GM18861 (cell line): ENCODE data around the gene DLG2.
"Not testable (repeated sequence)": the region's sequence is repeated elsewhere in the genome, so short reads cannot be mapped to it uniquely, and the experiment has no call there.

Experiments used
- ATAC-seq: cut with Tn5 transposase; IDR thresholded peaks from one replicate; pipeline ENCODE4 v1.9.1; 2021; ENCODE audit not compliant: unreplicated experiment

The DLG2 gene

DNA sequence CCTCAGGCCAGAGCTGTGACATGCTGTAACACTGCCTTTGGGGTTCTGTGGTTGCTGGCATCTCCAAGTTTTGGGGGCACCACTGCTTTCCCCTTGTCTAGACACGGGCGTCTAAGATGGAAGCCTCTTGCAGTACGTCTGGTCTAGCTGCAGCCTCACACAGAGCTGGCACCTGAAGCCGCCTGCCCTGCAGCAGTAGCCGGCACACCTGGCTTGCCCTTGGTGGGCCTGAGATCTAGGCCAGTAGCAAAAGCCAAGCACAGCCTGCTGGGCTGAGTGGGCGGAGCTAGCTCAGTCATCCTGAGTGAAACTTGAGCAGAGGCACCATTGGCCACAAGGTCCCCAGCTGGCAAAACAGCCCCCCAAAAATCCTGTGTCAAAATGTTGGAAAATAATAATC lies 154.2 kb downstream of the DLG2 start:
- ATAC-seq = no peak

DNA sequence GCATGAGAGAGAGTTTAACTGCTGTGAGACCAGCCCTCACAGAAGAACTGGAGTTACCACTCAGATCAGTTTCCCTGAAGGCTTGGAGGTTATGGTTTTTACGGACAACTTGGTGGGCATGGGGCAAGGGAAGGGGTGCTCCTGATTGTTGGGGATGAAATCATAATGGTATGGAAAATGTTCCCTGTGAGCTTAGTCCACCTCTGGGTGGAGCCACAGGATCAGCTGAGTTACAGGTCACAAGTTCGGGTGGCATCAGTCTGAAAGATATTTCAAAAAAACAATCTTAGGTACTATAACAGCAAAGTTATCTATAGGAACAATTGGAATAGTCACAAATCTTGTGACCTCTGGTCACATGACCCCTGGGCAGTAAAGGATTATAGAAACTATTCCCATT lies 162.9 kb downstream of the DLG2 start:
- ATAC-seq = no peak

DNA sequence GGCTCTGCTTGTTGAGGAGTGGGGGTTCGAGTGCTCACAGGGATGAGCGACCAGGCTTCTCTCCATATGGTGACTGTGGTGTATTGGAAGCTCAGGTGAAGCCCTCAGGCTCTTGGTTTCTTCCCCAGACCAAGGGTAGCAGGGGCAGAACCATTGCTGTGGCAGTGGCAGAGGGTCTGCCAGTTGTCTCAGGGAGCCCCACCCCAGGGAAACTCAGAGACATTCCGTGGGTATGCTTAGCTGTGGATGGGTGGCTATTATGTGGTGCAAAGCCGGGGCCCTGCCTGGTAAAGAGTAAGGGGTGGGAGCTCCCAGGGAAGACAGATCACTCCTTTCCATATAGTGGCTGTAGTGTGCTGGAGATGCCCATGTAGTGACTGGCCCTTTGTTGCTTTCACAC lies 167.8 kb downstream of the DLG2 start:
- no peak for ATAC-seq

DNA sequence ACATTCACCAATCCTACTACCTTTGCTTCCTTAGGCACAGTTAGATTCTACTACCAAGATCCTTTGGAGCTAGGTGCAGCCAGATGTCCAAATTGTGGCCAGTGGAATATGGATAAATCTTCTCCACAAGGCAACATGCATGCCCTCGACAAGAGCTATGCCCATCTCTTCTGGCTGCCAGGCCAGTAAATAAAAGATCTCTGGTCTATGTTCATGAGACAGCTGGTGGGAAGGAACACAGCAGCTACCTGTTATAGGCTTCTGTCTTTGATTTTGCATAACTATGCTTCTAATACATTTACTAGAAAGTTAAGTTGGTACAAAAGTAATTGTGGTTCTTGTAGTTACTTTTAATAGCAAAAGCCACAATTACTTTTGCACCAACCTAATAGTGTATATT lies 182.7 kb downstream of the DLG2 start:
- ATAC-seq = no peak

DNA sequence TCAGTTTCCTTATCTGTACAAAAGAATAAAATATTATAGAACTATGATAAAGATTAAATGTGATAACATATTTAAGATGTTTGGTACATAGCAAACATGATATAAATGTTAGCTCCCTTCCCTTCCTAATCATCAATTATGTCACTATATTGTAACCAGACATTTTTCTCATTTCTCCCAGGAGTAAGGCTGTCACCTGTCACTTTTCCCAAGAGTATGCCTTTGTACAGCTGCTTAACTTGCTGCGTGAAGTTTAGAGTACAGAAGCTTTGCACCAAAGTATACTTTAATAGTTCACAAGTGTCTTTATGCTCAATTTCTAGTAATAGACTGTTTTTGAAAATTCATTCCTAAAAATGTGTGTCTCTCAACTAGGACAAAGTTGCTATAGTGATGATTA lies 186.9 kb downstream of the DLG2 start:
- ATAC-seq = no peak

DNA sequence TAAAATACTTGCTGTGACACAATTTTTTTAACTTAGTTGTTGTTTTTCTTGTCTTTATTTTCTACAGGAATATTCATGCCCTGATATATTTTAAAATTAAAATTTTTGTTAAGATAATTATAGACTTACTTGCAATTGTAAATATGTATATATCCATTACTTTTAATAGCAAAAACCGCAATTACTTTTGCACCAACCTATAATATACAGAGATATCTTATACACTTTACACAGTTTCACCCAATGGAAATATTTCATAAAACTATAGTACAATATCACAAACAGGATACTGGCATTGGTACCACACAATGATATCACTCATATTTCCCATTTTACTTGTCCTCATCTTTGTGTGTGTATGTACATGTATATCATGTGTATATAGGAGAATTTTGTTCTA lies 188.8 kb downstream of the DLG2 start:
- no peak for ATAC-seq

DNA sequence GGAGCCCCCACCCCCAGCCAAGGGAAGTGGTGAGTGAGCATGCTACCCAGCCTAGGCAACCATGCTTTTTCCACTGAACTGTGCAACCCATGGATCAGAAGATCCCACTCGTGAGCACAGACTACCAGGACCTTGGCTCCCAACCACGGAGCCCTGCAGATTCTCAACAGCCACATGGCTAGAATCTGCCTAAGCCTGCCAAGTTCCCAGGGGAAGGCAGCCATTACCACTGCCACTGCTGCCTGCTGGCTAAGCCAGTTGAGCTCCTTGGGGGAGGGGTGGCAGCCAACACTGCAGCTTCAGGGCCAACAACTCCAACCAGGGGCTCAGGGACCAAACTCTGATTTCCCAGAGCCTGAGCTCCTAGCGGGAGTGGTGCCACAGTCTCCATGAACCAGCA lies 195.8 kb downstream of the DLG2 start:
- no peak for ATAC-seq

DNA sequence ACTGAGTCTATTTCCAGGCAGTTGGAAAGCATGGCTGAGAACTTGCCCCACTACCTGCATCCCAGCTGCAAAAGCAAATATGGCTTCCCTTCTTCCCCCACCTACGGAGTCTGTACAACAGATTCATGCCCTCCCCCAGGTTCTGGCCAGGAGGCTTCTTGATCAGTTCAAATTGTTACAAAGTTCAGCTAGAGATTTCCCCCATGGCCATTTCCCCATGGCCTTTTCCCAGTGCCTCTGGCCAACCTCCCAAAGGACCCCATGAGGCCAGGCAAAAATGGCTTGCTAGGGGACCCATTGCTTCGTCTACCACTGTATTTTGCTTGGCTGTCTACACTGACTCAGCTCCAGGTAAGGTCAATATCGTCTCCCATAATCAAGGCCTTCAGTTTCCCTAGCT lies 203.3 kb downstream of the DLG2 start:
- ATAC-seq = no peak

DNA sequence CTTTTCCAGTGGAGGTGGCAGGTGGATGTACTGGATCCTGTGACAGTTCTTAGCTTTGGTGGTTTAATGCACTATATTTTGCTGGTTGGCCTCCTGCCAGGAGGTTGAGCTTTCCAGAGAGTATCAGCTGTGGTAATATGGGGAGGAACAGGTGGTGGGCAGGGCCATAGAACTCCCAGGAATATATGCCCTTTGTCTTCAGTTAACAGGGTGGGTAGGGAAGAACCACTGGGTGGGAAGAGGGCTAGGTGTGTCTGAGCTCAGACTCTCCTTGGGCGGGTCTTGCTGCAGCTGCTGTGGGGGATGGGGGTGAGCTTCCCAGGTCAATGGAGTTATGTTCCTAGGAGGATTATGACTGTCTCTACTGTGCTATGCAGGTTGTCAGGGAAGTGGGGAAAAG lies 203.8 kb downstream of the DLG2 start:
- ATAC-seq = no peak

DNA sequence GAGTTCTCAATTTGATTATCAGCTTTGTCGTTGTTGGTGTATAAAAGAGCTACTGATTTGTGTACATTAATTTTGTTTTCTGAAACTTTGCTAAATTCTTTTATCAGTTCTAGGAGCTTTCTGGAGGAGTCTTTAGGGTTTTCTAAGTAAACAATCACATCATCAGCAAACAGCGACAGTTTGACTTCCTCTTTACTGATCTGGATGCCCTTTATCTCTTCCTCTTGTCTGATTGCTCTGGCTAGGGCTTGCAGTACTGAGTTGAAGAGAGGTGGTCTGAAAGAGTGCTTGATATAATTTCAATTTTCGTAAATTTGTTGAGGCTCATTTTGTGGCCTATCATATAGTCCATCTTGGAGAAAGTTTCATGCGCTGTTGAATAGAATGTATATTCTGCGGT lies 213.0 kb downstream of the DLG2 start:
- no peak for ATAC-seq

DNA sequence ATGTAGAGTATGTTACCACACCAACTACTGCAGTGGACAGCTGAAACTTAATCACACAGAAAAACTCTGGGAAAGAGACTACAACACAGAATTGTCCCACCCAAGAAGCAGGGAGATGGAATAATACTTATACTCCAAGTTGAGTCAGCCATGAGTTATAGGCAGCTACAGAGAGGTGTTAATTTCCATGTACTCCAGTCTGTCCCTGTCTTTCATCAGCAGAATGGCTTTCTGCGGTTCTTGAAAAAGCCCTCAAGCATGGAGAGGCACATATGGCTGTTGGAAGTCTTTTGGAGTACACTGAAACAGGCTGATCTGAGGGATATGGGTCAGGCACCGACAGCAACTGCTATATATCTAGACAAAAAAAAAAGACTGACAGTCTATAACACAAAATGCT lies 219.5 kb downstream of the DLG2 start:
- no peak for ATAC-seq

DNA sequence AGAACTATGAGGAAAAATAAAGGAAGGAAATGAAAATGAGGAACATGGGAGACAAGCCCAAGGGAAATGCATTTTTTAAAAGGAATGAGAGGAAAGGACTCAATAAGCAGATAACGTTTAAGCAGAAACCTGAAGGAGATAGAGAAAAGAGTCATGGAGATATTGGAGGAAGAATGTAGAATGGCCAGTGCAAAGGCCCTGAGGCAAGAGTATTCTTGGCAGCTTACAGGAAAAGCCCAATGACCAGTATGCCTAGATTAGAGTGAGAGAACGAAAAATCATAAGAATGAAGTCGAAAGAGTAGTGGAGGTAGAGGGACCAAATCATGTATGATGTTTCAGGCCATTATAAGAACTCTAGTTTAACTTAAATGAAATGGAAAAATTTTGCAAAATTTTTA lies 220.3 kb downstream of the DLG2 start:
- ATAC-seq = no peak

DNA sequence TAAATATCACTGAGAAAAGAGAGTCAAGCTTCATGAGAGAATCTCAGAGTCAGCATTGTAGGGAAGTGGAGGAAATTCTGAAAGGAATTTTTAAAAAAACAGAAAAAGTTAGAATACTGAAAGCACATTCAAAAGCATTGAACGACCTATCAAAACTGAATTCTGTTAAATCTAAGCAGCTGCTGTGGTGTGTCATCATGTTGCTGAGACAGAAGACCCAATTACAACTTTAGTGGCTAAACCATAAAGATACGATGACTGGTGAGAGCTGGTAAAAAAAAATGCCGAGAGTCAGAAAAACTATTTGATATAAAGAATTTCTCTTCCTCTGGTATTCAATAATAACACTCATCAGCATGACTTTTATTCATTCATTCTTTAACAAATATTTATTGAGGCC lies 220.8 kb downstream of the DLG2 start:
- no peak for ATAC-seq

DNA sequence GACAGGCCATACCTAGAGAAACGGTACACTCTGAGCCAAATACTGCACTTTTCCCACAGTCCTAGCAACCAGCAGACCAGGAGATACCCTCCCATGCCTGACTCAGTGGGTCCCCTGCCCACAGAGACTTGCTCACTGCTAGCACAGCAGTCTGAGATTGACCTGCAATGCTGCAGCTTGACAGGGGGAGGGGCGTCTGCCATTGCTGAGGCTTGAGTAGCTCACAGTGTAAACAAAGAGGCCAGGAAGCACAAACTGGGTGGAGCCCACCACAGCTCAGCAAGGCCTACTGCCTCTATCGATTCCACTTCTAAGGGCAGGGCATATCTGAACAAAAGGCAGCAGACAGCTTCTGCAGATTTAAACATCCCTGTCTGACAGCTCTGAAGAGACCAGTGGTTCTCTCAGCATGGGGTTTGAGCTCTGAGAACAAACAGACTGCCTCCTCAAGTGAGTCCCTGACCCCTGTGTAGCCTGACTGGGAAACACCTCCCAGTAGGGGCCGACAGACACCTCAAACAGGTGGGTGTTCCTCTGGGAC lies 231.6 kb downstream of the DLG2 start:
- ATAC-seq = not testable (repeated sequence)

DNA sequence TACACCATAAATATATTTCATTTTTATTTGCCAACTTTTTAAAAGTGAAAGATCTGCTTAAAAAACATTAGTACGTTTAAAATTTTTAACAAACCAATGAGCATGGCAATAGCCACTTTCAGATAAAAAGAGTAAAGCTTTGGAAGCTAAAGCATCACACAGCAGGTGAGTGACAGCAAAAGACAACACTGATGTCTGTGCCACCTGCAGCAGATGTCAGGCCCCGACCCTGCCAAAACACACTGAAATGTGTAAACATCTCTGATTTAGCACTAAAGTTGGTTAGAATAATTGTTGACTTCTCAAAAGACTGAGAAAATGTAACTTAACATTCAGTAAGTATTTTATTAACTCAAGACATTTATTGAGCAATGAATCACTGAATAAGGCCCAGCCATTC lies 232.9 kb downstream of the DLG2 start:
- ATAC-seq = no peak

DNA sequence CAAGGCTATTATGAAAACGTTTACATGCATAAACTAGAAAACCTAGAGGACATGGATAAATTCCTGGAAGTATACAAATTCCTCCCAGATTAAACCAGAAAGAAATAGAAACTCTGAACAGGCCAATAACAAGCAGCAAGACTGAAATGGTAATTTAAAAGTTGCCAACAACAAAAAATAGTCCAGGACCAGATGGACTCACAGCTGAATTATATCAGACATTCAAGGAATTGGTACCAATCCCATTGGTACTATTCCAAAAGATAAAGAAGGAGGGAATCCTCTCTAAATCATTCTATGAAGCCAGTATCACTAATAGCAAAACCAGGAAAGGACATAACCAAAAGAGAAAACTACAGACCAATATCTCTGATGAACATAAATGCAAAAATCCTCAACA lies 236.0 kb downstream of the DLG2 start:
- no peak for ATAC-seq

DNA sequence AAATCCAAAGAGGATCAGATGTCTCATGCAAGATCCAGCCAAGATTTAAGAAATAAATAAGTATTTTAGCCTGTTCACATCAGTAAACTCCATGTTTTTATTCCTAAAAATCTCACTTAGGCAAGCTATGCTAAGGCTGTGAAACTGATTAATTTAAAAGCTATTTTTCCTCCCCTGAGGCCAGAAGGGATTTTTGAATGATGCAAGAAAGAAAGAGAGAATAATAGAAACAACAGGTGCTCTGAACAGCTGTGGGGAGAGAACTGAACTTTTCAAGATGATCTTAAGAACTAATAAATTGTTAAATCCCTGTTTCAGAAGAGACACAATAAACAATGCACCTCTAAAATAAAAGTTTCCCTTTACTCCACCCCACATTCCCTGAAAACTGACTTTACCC lies 241.6 kb downstream of the DLG2 start:
- no peak for ATAC-seq

DNA sequence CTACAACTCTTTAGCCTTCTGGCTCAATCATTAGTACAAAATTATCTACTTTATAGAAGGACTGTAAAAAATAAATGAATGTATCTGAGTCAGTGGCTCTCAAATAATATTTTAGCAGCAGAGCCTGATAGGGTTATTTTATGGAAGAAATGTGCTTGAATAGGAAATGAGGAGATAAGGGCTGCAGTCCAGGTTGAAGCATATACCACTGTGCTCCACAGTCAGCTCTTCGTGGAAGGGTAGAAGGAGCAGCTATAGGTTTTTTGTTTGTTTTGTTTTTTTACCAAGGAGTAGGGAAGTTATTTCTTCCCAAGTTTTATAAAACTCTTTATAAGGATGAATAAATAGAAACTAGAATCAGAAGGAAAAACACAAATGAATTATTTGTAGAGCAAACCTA lies 242.0 kb downstream of the DLG2 start:
- no peak for ATAC-seq

DNA sequence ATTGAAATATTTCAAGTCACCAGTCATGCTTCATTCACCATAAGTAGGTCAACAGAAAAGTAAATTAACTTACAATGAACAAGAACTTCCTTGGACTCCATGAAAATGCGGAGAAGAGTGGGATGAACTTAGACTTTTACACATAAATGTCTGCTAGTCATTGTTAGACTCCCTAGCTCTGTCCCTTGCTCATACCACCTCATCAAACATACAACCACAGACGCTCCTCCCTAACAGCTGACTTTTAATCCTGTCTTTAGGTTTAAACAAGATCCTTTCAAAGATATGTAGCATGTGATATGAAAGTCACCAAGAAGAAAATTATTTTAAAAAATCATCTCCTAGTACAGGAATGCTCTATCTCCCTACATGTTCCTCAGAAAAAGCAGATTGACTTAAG lies 248.1 kb downstream of the DLG2 start:
- no peak for ATAC-seq

DNA sequence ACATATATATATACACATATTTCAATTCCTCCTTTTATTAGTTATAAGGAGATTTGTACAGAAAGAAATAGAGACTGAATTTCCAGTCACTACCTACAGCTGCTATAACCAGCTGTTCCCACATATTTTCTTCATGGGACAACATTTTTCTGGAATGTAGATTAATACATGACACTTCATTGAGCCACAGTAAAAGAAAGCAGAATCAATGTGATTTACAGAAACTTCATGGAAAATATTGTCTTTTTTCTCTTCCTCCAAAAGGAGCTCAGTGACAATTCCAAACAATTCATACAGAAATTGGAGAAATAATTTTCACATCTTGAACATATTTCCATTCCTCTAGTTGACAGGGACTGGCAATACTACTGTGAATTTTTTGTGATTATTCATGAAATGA lies 249.2 kb downstream of the DLG2 start:
- ATAC-seq = no peak

DNA sequence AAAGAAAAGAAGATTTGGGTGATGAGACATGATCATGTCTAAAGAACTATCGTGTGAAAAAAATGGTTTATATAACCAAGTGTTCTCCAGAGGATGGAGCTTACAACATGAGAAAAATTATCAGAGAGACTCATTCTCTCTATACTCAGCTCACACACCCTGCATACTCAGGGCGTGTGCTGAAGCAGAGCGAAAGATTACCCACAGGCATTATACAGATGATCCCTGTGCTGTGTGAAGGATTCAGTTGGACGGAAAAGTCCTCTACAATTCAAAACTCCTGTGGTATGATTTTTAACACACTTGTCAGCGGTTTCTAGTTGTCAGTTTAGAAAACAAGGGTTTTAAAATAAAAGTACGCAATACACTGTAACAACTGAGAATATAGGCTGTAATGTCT lies 267.3 kb downstream of the DLG2 start:
- ATAC-seq = no peak

DNA sequence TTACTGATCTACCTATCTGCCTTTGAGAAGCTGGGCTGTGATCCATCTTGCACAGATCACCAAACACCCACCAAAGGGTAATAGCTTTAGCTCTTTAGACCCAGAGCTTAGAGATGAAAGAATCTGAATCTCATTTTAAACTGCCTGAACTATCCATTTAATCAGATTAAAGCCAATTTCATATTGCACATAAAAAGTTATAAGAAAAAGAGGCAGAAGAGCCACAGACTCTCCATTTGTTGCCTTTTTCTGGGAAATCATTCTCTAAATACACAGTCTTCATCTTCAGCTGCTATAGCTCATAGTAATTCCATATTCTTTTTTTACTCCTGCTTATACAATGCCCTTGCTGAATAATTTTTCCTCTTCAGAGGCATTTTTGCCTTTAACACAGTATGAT lies 271.2 kb downstream of the DLG2 start:
- no peak for ATAC-seq

DNA sequence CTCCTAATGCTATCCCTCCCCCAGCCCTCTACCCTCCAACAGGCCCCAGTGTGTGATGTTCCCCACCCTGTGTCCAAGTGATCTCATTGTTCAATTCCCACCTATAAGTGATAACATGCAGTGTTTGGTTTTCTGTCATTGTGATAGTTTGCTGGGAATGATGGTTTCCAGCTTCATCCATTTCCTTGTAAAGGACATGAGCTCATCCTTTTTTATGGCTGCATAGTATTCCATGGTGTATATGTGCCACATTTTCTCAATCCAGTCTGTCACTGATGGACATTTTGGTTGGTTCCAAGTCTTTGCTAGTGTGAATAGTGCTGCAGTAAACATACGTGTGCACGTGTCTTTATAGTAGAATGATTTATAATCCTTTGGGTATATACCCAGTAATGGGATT lies 277.6 kb downstream of the DLG2 start:
- not testable (repeated sequence) for ATAC-seq

DNA sequence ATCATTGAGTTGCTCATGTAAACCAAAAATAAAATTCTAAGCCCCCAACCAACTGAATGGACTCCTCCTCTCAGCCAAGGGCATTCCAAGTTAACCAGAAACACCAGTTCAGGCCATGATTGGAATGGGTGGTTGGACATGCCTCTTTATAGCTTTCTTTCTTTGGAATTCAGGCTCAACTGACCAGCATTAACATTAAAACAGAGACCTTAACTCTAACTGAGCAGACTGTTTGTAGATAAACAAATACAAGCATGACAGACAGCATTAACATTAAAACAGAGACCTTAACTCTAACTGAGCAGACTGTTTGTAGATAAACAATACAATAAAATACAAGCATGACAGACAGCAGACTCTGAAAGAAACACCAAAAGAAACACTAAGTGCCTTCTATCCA lies 278.2 kb downstream of the DLG2 start:
- ATAC-seq = no peak
